WTC11 (cell line): ENCODE results near the gene OGFOD3.

Source experiments
- CBFB ChIP-seq: sonication (generic); formaldehyde crosslinking; IDR thresholded peaks from 2 replicates; pipeline ENCODE4 v1.8.1; 2022; ENCODE audit warnings: mild to moderate bottlenecking, low read depth, missing genetic modification reagents
- CTCF ChIP-seq: fragments of 200-600 bp; IDR thresholded peaks from 2 replicates; pipeline ENCODE4 v1.8.0; 2022; ENCODE audit warnings: antibody characterized with exemption
- MLX ChIP-seq: sonication (generic); formaldehyde crosslinking; IDR thresholded peaks from 2 replicates; pipeline ENCODE4 v1.8.1; 2023; ENCODE audit warnings: mild to moderate bottlenecking, missing genetic modification reagents, moderate library complexity
- NR1H2 ChIP-seq: sonication (generic); formaldehyde crosslinking; IDR thresholded peaks from 2 replicates; pipeline ENCODE4 v1.9.0; 2021; ENCODE audit warnings: mild to moderate bottlenecking, moderate library complexity, missing genetic modification reagents
- SP1 ChIP-seq: sonication (generic); formaldehyde crosslinking; conservative IDR thresholded peaks from 2 replicates; pipeline ENCODE4 v1.8.1; 2022; ENCODE audit warnings: missing genetic modification reagents
- USF2 ChIP-seq: sonication (generic); formaldehyde crosslinking; IDR thresholded peaks from 2 replicates; pipeline ENCODE4 v1.8.1; 2023; ENCODE audit warnings: mild to moderate bottlenecking, missing genetic modification reagents, moderate library complexity

GRCh38 chr17:82465023-82465603 is 46.7 kb upstream of the OGFOD3 start:
- TF ChIP-seq USF2 (CRISPR knock-in tag) (no peak), SP1 (CRISPR knock-in tag) (no peak), NR1H2 (CRISPR knock-in tag) (no peak), CTCF (no peak), CBFB (CRISPR knock-in tag) (no peak), MLX (no peak)
